Central memory CD8-positive, alpha-beta T cell (primary cell): Measurements from ENCODE around the gene DHRS7B.
A peak's percentile ranks its signal among the peaks of the same experiment; 100 is the strongest.
"Not testable (repeated sequence)": the region's sequence is repeated elsewhere in the genome, so short reads cannot be mapped to it uniquely, and the experiment has no call there.

Experiments used
- ATAC-seq: fragments of 150-1000 bp; cut with Tn5 transposase; replicated peaks from 2 replicates; pipeline ENCODE4 v1.10.0; 2022; ENCODE audit warnings: mild to moderate bottlenecking, moderate FRiP score, moderate number of reproducible peaks; ENCODE audit not compliant: poor library complexity, severe bottlenecking; ENCODE audit errors: extremely low read depth
- DNase-seq, 2 donors: peaks; one replicate each; pipeline ENCODE4 v3.0.0; 2021; ENCODE audit warnings: low spot score in 2 of 2
- H3K27ac Mint-ChIP-seq: one replicate; pipeline ENCODE4 v1.8.0; 2022; ENCODE audit warnings: low read depth, mild to moderate bottlenecking, moderate library complexity, mixed read lengths
- H3K27me3 Mint-ChIP-seq: one replicate; pipeline ENCODE4 v1.8.0; 2022; ENCODE audit warnings: mixed read lengths
- H3K36me3 Mint-ChIP-seq: one replicate; pipeline ENCODE4 v1.8.0; 2022; ENCODE audit warnings: mild to moderate bottlenecking, moderate library complexity, mixed read lengths; ENCODE audit not compliant: insufficient read depth
- H3K4me1 Mint-ChIP-seq: one replicate; pipeline ENCODE4 v1.8.0; 2022; ENCODE audit warnings: mixed read lengths
- H3K4me3 Mint-ChIP-seq: one replicate; pipeline ENCODE4 v1.8.0; 2022; ENCODE audit warnings: mild to moderate bottlenecking, moderate library complexity, mixed read lengths
- H3K9me3 Mint-ChIP-seq: one replicate; pipeline ENCODE4 v1.8.0; 2022; ENCODE audit warnings: mixed read lengths

Gene DHRS7B

DNA sequence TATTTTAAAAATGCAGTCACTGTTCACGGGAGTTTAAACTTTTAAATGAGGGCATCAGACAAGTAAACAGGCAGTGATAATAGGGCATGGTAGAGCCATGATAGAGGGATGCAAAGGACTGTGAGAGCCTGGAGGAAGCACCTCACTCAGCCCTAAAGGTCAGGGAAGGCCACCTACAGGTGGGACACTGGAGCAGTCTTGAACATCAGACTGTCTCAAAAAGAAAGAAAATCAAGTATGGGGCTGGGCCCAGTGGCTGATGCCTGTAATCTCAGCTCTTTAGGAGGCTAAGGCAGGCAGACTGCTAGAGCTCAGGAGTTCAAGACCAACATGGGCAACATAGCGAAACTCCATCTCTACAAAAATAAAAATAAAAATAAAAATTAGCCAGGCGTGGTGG is 31.0 kb upstream of the DHRS7B start:
- H3K36me3 Mint-ChIP-seq = peaks cover 3% of the 10 kb centered on the region
- no peak overlapping the region for H3K27ac Mint-ChIP-seq
- DNase-seq = no peak
- H3K9me3 Mint-ChIP-seq = no peaks in the 10 kb centered on the region
- no peak overlapping the region for H3K4me3 Mint-ChIP-seq
- H3K4me1 Mint-ChIP-seq = peaks cover 14% of the 10 kb centered on the region
- H3K27me3 Mint-ChIP-seq = no peaks in the 10 kb centered on the region
- no peak for ATAC-seq

DNA sequence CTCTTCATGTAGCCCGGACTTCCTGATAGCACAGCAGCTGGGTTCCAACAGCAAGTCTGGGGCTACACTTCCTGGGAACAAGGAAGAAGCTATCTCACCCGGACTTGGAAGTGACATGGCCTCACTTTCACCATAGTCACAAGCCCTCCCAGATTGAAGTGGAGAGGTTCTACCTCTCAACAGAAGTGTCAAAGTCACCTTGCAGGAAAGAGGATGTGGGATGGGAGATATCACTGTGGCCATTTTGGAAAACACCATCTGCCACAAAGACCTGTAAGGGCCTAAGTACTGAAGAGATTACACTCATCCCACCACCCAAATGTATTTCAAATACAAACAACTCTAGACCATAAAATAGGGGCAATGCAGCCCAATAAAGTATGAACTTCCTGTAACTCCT is 29.9 kb upstream of the DHRS7B start:
- Mint-ChIP-seq H3K36me3 (peaks cover 3% of the 10 kb centered on the region), H3K4me3 (no peak overlapping the region), H3K9me3 (no peaks in the 10 kb centered on the region), H3K27me3 (no peaks in the 10 kb centered on the region), H3K27ac (no peak overlapping the region), H3K4me1 (peaks cover 14% of the 10 kb centered on the region)
- no peak for ATAC-seq
- DNase-seq = no peak

DNA sequence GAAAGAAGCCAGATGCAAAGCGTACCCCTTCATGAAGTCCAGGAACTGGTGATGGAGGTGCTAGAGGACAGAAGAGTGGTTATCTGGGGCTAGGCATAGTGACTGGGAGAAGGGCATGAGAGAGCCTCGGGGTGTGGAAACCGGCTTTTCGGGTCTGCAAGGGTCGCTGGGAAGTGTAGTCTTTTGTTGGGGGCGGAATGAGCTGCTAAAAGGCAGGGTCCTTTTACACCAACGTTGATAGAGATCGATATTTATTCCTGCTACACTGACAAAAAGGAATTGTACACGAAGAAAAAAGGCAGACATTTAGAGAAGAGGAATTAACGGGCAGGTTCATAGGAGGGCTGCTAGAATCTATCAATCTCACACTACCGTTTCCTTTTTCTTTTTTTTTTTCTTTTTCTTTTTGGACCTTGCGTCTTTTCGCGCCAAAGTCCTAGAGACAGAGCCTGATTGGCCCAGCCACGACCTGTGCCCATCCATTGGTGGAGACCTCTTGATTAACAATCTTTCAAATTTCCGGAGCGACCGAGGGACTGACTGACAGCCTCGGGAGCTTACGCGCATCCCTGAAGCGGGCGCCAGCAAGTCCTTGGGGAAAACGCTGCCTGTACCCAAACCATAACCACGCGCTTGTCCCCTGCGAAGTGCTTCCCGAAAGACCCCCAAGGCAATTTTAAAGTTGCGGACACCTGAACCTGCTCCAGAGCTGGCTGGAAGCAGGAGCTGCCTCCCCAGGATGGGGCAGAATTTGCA is 27.7 kb upstream of the DHRS7B start:
- peak; percentile 24 to 26 for DNase-seq
- Mint-ChIP-seq H3K9me3 (no peaks in the 10 kb centered on the region), H3K4me3 (peak overlapping the region; percentile 85), H3K27me3 (no peaks in the 10 kb centered on the region), H3K36me3 (peaks cover 3% of the 10 kb centered on the region), H3K27ac (peak overlapping the region; percentile 79), H3K4me1 (peaks cover 14% of the 10 kb centered on the region)
- peak; percentile 94 for ATAC-seq

DNA sequence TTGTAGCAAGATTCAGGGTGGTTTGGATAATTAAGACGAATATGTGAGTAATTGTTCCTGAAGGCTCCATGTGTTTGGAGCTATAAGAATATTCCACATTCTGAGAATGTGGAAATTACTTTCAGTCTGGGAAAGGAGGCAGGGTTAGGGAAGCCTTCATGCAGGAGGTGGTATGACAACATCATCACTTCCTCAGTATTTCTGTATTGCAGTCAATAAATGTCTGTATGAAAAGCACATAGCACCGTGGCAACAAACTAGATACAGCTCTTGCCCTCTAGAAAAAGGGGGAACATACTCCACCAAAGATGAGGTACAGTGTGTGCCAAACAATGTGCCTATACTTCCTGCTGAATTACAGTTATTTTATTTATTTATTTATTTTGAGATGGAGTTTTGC is 26.1 kb upstream of the DHRS7B start:
- H3K9me3 Mint-ChIP-seq = no peaks in the 10 kb centered on the region
- DNase-seq (no peak), ATAC-seq (no peak)
- no peak overlapping the region for H3K4me3 Mint-ChIP-seq
- no peaks in the 10 kb centered on the region for H3K27me3 Mint-ChIP-seq
- H3K27ac Mint-ChIP-seq = no peak overlapping the region
- peaks cover 14% of the 10 kb centered on the region for H3K4me1 Mint-ChIP-seq
- H3K36me3 Mint-ChIP-seq = peaks cover 3% of the 10 kb centered on the region

DNA sequence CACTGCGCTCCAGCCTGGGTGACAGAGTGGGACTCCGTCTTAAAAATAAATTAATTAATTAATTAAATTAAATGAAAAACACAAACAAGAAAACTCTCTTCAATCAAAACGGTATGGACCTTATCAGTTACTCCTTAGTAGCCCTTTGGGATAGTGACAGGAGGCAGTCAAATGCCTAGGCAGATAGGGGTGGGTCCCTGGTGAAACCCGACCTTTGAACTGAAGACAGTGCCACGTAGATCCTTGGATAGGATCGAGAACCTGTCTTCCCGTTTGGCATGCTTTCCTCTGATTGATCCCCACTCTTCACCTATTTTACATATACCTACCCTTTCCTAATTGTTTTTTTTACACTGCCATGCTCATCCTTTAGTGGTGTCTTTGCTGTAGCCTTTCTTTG is 22.2 kb upstream of the DHRS7B start:
- H3K27me3 Mint-ChIP-seq = no peaks in the 10 kb centered on the region
- DNase-seq = no peak

DNA sequence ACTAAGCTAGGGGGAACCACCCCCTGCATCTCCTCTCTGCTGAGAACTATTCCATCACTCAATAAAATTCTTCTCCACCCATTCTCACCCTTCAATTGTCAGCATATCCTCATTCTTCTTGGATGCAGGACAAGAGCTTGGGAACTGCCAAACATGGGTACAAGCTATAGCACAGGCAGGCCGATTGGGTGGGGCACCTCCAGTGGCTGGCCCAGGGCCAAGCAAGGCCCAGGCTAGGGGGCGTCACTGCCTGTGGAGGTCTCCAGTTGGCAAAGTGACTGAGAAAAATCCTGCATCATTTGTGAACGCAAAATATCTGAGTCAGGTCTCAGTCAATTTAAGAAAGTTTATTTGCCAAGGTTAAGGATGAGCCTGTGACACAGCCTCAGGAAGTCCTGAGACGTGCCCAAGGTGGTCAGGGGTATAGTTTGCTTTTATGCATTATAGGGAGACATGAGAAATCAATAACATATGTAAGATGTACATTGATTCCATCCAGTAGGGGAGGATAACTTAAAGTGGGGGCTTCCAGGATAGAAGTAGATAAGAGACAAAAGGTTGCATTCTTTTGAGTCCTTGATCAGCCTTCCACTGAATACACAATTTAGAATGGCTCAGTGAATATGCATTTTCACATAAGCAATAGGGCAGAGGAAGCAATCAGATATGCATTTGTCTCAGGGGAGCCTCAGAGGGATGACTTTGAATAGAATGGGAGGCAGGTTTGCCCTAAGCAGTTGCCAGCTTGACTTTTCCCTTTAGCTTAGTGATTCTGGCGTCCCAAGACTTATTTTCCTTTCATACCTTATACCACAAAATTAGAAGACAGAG is 21.5 kb upstream of the DHRS7B start:
- ATAC-seq = no peak
- H3K27me3 Mint-ChIP-seq = no peaks in the 10 kb centered on the region
- H3K4me1 Mint-ChIP-seq = no peaks in the 10 kb centered on the region
- H3K27ac Mint-ChIP-seq = peak overlapping the region; percentile 4
- no peak overlapping the region for H3K4me3 Mint-ChIP-seq
- H3K9me3 Mint-ChIP-seq = no peaks in the 10 kb centered on the region
- no peak for DNase-seq
- no peaks in the 10 kb centered on the region for H3K36me3 Mint-ChIP-seq

More for the DNA sequence above, 22.2 kb upstream of the DHRS7B start:
- Mint-ChIP-seq H3K36me3 (no peaks in the 10 kb centered on the region), H3K27ac (no peak overlapping the region), H3K4me3 (no peak overlapping the region), H3K4me1 (peaks cover 3% of the 10 kb centered on the region), H3K9me3 (no peaks in the 10 kb centered on the region)
- ATAC-seq = no peak

DNA sequence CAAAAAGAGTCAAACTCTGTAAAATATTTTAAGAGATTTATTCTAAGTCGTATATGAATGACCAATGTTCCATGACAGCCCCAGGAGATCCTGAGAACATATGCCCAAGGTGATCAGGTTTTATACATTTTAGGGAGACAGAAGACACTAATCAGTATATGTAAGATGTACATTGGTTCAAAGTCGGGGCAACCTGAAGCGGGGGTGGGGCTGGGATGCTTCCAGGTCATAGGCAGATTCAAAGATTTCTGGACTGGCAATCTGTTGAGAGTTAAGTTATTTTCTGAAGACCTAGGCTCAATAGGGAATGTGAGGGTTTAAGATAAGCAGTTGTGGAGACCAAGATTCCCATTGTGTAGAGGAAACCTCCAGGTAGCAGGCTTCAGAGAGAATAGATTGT is 20.4 kb upstream of the DHRS7B start:
- Mint-ChIP-seq H3K27ac (no peak overlapping the region), H3K9me3 (no peaks in the 10 kb centered on the region), H3K36me3 (no peaks in the 10 kb centered on the region), H3K4me3 (no peak overlapping the region), H3K4me1 (no peaks in the 10 kb centered on the region), H3K27me3 (no peaks in the 10 kb centered on the region)
- no peak for ATAC-seq
- no peak for DNase-seq

DNA sequence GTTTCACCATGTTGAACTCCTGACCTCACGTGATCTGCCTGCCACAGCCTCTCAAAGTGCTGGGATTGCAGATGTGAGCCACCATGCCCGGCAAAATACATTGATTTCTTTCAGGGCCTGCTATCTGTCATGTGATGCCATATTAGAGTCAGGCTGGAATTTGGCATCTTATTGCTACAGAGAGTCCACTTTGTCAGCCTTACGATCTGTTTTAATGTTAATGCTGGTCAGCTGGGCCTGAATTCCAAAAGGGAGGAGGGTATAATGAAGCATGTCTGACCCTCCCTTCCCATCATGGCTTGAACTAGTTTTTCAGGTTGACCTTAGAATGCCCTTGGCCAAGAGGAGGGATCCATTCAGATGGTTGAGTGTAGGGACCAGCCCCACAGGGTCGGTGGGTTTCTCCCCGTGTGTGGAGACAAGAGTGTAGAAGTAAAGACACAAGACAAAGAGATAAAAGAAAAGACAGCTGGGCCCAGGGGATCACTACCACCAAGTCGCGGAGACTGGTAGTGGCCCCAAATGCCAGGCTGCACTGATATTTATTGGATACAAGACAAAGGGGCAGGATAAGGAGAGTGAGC is 19.6 kb upstream of the DHRS7B start:
- H3K4me3 Mint-ChIP-seq, H3K4me1 Mint-ChIP-seq, DNase-seq, H3K27me3 Mint-ChIP-seq, H3K36me3 Mint-ChIP-seq, H3K9me3 Mint-ChIP-seq, H3K27ac Mint-ChIP-seq, ATAC-seq: not testable (repeated sequence)

DNA sequence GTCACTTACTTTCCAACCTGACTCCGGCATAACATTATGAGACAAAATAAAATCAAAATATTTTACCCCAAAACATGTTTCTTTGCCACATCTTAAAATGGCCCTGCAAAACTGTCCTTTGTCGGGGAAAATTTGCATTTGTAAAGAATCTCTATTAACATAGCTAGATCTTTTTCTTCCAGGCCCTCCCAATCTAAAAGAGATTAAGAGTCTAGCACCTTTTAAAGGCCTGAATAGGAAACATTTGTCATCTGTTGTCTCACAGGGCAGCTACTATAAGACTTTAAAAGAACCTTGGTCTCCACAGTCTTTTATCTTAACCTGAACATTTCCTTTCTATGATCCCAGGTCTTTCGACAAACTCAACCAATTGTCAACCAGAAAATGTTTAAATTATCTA is 18.1 kb upstream of the DHRS7B start:
- Mint-ChIP-seq H3K36me3 (no peaks in the 10 kb centered on the region), H3K27me3 (no peaks in the 10 kb centered on the region), H3K4me1 (no peaks in the 10 kb centered on the region), H3K4me3 (no peak overlapping the region), H3K9me3 (no peaks in the 10 kb centered on the region), H3K27ac (no peak overlapping the region)
- no peak for ATAC-seq
- no peak for DNase-seq

DNA sequence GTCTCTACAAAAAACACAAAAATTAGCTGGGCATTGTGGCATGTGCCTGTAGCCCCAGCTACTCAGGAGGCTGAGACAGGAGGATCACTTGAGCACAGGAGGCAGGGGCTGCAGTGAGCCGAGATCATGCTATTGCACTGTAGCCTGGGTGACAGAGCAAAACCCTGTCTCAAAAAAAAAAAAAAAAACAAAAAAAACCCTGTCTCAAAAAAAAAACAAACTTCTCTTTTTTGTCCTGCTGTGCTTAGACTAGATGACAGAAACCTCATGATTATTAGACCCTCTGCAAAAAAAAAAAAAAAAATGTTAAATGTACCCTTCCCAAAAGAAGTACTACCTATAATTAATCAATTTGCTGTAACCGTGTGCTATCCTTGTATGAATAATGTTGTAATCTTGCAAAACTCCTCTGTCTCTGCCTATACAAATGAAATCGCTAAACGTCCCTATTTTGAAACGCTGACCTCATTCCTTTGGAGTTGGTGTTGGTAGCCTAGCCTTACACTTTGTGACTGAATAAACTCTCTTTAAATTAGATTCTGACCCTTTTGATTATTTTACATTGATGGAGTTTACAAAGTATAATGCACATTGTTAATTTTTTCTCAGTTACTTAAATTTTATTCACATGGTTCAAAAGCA is 13.6 kb upstream of the DHRS7B start:
- H3K27me3 Mint-ChIP-seq = no peaks in the 10 kb centered on the region
- no peaks in the 10 kb centered on the region for H3K4me1 Mint-ChIP-seq
- H3K36me3 Mint-ChIP-seq = no peaks in the 10 kb centered on the region
- no peak for ATAC-seq
- H3K27ac Mint-ChIP-seq = no peak overlapping the region
- no peak for DNase-seq
- no peak overlapping the region for H3K4me3 Mint-ChIP-seq
- H3K9me3 Mint-ChIP-seq = no peaks in the 10 kb centered on the region

DNA sequence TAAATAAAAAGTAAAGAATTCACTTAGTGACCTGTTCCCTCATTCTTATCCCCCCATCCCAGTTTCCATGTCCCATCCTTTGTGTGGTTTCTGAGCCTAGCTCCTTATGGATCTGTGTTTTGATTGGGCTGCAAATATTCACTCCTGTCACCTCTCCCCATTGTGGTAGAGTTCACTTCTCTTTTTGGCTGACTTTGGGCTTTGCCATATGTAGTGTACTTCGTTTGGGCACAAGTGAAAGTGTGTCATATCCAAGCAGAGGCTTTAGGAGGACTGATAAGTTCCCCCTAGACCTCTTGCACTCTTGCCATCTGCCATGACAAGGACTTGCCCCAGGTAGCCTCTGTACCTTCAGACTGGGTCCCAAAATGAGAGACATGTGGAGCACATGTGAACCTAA is 13.0 kb upstream of the DHRS7B start:
- Mint-ChIP-seq H3K9me3 (no peaks in the 10 kb centered on the region), H3K36me3 (no peaks in the 10 kb centered on the region), H3K4me1 (no peaks in the 10 kb centered on the region), H3K4me3 (no peak overlapping the region), H3K27me3 (no peaks in the 10 kb centered on the region), H3K27ac (no peak overlapping the region)
- DNase-seq = no peak
- no peak for ATAC-seq

DNA sequence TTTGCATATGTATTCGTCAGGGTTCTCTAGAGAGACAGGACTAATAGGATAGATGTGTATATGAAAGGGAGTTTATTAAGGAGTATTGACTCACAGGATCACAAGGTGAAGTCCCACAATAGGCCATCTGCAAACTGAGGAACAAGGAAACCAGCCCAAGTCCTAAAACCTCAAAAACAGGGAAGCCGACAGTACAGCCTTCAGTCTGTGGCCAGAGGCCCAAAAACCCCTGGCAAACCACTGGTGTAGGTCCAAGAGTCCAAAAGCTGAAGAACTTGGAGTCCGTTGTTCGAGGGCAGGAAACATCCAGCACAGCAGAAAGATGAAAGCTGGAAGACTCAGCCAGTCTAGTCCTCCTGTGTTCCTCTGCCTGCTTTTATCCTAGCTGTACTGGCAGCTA is 12.0 kb upstream of the DHRS7B start:
- not testable (repeated sequence) for H3K36me3 Mint-ChIP-seq, H3K27ac Mint-ChIP-seq, H3K4me3 Mint-ChIP-seq, ATAC-seq, DNase-seq, H3K4me1 Mint-ChIP-seq, H3K9me3 Mint-ChIP-seq, H3K27me3 Mint-ChIP-seq
